Measurements from ENCODE around the gene THRAP3. TPM values are rescaled to one million over a fixed set of nuclear protein-coding genes. Genes with fewer than 3 reads are reported as not detected.
A peak's percentile ranks its signal among the peaks of the same experiment; 100 is the strongest.

THRAP3 gene
- total RNA-seq, 2 experiments from 2014 or later = 136 to 140 TPM

- Mint-ChIP-seq H3K36me3 (ENCODE audit: low read depth) (peaks cover 45% of the 10 kb centered on the region), H3K9me3 (ENCODE audit: insufficient read depth) (no peaks in the 10 kb centered on the region), H3K27me3 (ENCODE audit: low read depth) (no peaks in the 10 kb centered on the region), H3K27ac (no peak overlapping the region), H3K4me1 (ENCODE audit: low read depth) (peaks cover 16% of the 10 kb centered on the region), H3K4me3 (no peak overlapping the region)
- DNase-seq (no peak), ATAC-seq (no peak)
- ChIA-PET POLR2A (interaction anchor here (0.6 kb wide), 1 partner anchor 179 kb away, joined by 3 read pairs; no protein-coding TSS in a partner anchor), CTCF (no interaction called here)
These were observed 32.5 kb downstream of the THRAP3 start for GRCh38 chr1:36256558-36257374.

- Mint-ChIP-seq H3K4me1 (ENCODE audit: low read depth) (peaks cover 16% of the 10 kb centered on the region), H3K36me3 (ENCODE audit: low read depth) (peaks cover 47% of the 10 kb centered on the region), H3K27ac (no peak overlapping the region), H3K4me3 (no peak overlapping the region), H3K9me3 (ENCODE audit: insufficient read depth) (no peaks in the 10 kb centered on the region), H3K27me3 (ENCODE audit: low read depth) (no peaks in the 10 kb centered on the region)
- DNase-seq (no peak), ATAC-seq (no peak)
- ChIA-PET POLR2A (no interaction called here), CTCF (no interaction called here)
These were observed 33.1 kb downstream of the THRAP3 start for GRCh38 chr1:36257375-36257767.

GRCh38 chr1:36258960-36259344 lies 34.7 kb downstream of the THRAP3 start:
- Mint-ChIP-seq H3K27ac (no peak overlapping the region), H3K4me3 (no peak overlapping the region), H3K9me3 (ENCODE audit: insufficient read depth) (no peaks in the 10 kb centered on the region), H3K36me3 (ENCODE audit: low read depth) (peaks cover 46% of the 10 kb centered on the region), H3K27me3 (ENCODE audit: low read depth) (no peaks in the 10 kb centered on the region), H3K4me1 (ENCODE audit: low read depth) (peaks cover 10% of the 10 kb centered on the region)
- ChIA-PET CTCF (interaction anchor here (1.0 to 1.9 kb wide), 3 partner anchors 26 to 159 kb away, joined by 4 to 8 read pairs (median 4); partner anchors contain the start of gene TRAPPC3), POLR2A (interaction anchor here (1.0 kb wide), 1 partner anchor 27 kb away, joined by 3 read pairs; no protein-coding TSS in a partner anchor)
- no peak for DNase-seq
- no peak for ATAC-seq

- POLR2A ChIA-PET = no interaction called here
- Mint-ChIP-seq H3K36me3 (ENCODE audit: low read depth) (peaks cover 42% of the 10 kb centered on the region), H3K27me3 (ENCODE audit: low read depth) (no peaks in the 10 kb centered on the region), H3K9me3 (ENCODE audit: insufficient read depth) (no peaks in the 10 kb centered on the region), H3K4me3 (no peak overlapping the region), H3K4me1 (ENCODE audit: low read depth) (peaks cover 2% of the 10 kb centered on the region), H3K27ac (no peak overlapping the region)
- DNase-seq (no peak), ATAC-seq (no peak)
- CTCF ChIA-PET = interaction anchor here (1.0 to 1.5 kb wide), 2 partner anchors 134 to 151 kb away, joined by 3 to 4 read pairs; no protein-coding TSS in a partner anchor
These were observed 44.7 kb downstream of the THRAP3 start for GRCh38 chr1:36268981-36269380.

GRCh38 chr1:36269408-36269838 lies 45.2 kb downstream of the THRAP3 start:
- Mint-ChIP-seq H3K4me3 (no peak overlapping the region), H3K36me3 (ENCODE audit: low read depth) (peaks cover 41% of the 10 kb centered on the region), H3K27ac (no peak overlapping the region), H3K9me3 (ENCODE audit: insufficient read depth) (no peaks in the 10 kb centered on the region), H3K4me1 (ENCODE audit: low read depth) (peaks cover 2% of the 10 kb centered on the region), H3K27me3 (ENCODE audit: low read depth) (no peaks in the 10 kb centered on the region)
- ATAC-seq = no peak
- POLR2A ChIA-PET = no interaction called here
- CTCF ChIA-PET = interaction anchor here (1.0 to 1.5 kb wide), 2 partner anchors 134 to 151 kb away, joined by 3 to 4 read pairs; no protein-coding TSS in a partner anchor
- no peak for DNase-seq

- ChIA-PET CTCF (interaction anchor here (0.9 to 1.2 kb wide), 2 partner anchors 13 to 49 kb away, joined by 3 to 4 read pairs; partner anchors contain the start of gene THRAP3), POLR2A (no interaction called here)
- DNase-seq (no peak), ATAC-seq (no peak)
- no peak overlapping the region for H3K27ac Mint-ChIP-seq
- H3K27me3 Mint-ChIP-seq (ENCODE audit: low read depth) = no peaks in the 10 kb centered on the region
- peaks cover 6% of the 10 kb centered on the region for H3K4me1 Mint-ChIP-seq (ENCODE audit: low read depth)
- H3K9me3 Mint-ChIP-seq (ENCODE audit: insufficient read depth) = no peaks in the 10 kb centered on the region
- H3K4me3 Mint-ChIP-seq = no peak overlapping the region
- peaks cover 37% of the 10 kb centered on the region for H3K36me3 Mint-ChIP-seq (ENCODE audit: low read depth)
These were observed 48.8 kb downstream of the THRAP3 start for GRCh38 chr1:36273024-36273423.

- Mint-ChIP-seq H3K4me1 (ENCODE audit: low read depth) (peaks cover 6% of the 10 kb centered on the region), H3K36me3 (ENCODE audit: low read depth) (peaks cover 31% of the 10 kb centered on the region), H3K27ac (no peak overlapping the region), H3K9me3 (ENCODE audit: insufficient read depth) (no peaks in the 10 kb centered on the region), H3K27me3 (ENCODE audit: low read depth) (no peaks in the 10 kb centered on the region), H3K4me3 (no peak overlapping the region)
- ChIA-PET CTCF (interaction anchor here (0.9 to 1.3 kb wide), 3 partner anchors 11 to 50 kb away, joined by 3 to 4 read pairs (median 3); partner anchors contain the start of gene THRAP3), POLR2A (interaction anchor here (0.5 kb wide), 1 partner anchor 36 kb away, joined by 3 read pairs; no protein-coding TSS in a partner anchor)
- no peak for DNase-seq
- no peak for ATAC-seq
These were observed 50.0 kb downstream of the THRAP3 start for GRCh38 chr1:36274201-36274600.

- H3K27ac Mint-ChIP-seq = no peak overlapping the region
These were observed 52.4 kb downstream of the THRAP3 start for GRCh38 chr1:36276688-36277087.

GRCh38 chr1:36279110-36279788 lies 55.0 kb downstream of the THRAP3 start:
- H3K4me3 Mint-ChIP-seq = no peak overlapping the region
- ATAC-seq (no peak), DNase-seq (no peak)
- H3K27me3 Mint-ChIP-seq (ENCODE audit: low read depth) = no peaks in the 10 kb centered on the region
- peaks cover 27% of the 10 kb centered on the region for H3K36me3 Mint-ChIP-seq (ENCODE audit: low read depth)
- peaks cover 16% of the 10 kb centered on the region for H3K4me1 Mint-ChIP-seq (ENCODE audit: low read depth)
- POLR2A ChIA-PET = interaction anchor here (0.6 to 1.2 kb wide), 2 partner anchors 55 to 135 kb away, joined by 3 to 5 read pairs; partner anchors contain the start of gene THRAP3
- peak overlapping the region; percentile 62 for H3K27ac Mint-ChIP-seq
- H3K9me3 Mint-ChIP-seq (ENCODE audit: insufficient read depth) = no peaks in the 10 kb centered on the region
- CTCF ChIA-PET = interaction anchor here (0.6 to 3.8 kb wide), 5 partner anchors 17 to 179 kb away, joined by 3 to 18 read pairs (median 3); partner anchors contain the start of gene TRAPPC3

More at GRCh38 chr1:36276688-36277087, 52.4 kb downstream of the THRAP3 start:
- no peak for DNase-seq
- Mint-ChIP-seq H3K4me1 (ENCODE audit: low read depth) (peaks cover 11% of the 10 kb centered on the region), H3K9me3 (ENCODE audit: insufficient read depth) (no peaks in the 10 kb centered on the region), H3K4me3 (no peak overlapping the region), H3K27me3 (ENCODE audit: low read depth) (no peaks in the 10 kb centered on the region), H3K36me3 (ENCODE audit: low read depth) (peaks cover 26% of the 10 kb centered on the region)
- ChIA-PET POLR2A (no interaction called here), CTCF (interaction anchor here (1.5 kb wide), 1 partner anchor 9 kb away, joined by 6 read pairs; no protein-coding TSS in a partner anchor)
- ATAC-seq = no peak

GRCh38 chr1:36279789-36280296 lies 55.6 kb downstream of the THRAP3 start:
- Mint-ChIP-seq H3K27me3 (ENCODE audit: low read depth) (no peaks in the 10 kb centered on the region), H3K36me3 (ENCODE audit: low read depth) (peaks cover 31% of the 10 kb centered on the region), H3K9me3 (ENCODE audit: insufficient read depth) (no peaks in the 10 kb centered on the region), H3K27ac (peak overlapping the region; percentile 62), H3K4me3 (no peak overlapping the region), H3K4me1 (ENCODE audit: low read depth) (peaks cover 18% of the 10 kb centered on the region)
- CTCF ChIA-PET = interaction anchor here (1.1 to 3.8 kb wide), 5 partner anchors 18 to 145 kb away, joined by 3 to 18 read pairs (median 3); partner anchors contain the start of gene TRAPPC3
- no peak for ATAC-seq
- no peak for DNase-seq
- POLR2A ChIA-PET = interaction anchor here (1.2 kb wide), 1 partner anchor 56 kb away, joined by 3 read pairs; the partner anchor contains the start of gene THRAP3

- H3K4me3 Mint-ChIP-seq = no peak overlapping the region
- ATAC-seq (no peak), DNase-seq (no peak)
- no peaks in the 10 kb centered on the region for H3K9me3 Mint-ChIP-seq (ENCODE audit: insufficient read depth)
- ChIA-PET POLR2A (no interaction called here), CTCF (interaction anchor here (1.1 to 2.2 kb wide), 6 partner anchors 14 to 136 kb away, joined by 3 to 17 read pairs (median 4); partner anchors contain the start of genes THRAP3 and TRAPPC3)
- no peaks in the 10 kb centered on the region for H3K27me3 Mint-ChIP-seq (ENCODE audit: low read depth)
- peaks cover 27% of the 10 kb centered on the region for H3K4me1 Mint-ChIP-seq (ENCODE audit: low read depth)
- H3K27ac Mint-ChIP-seq = peak overlapping the region; percentile 24
- peaks cover 62% of the 10 kb centered on the region for H3K36me3 Mint-ChIP-seq (ENCODE audit: low read depth)
These were observed 59.8 kb downstream of the THRAP3 start for GRCh38 chr1:36284061-36284460.

All from activated CD8-positive, alpha-beta T cell treated with anti-CD3 and anti-CD28 coated beads, Interleukin-2, amount 10 ng/mL, durations not matched to agents 7 days and 5 days (primary cell).